Measurements from ENCODE around the gene EPB41. TPM values are rescaled to one million over a fixed set of nuclear protein-coding genes. Genes with fewer than 3 reads are reported as not detected.

Gene EPB41
- total and polyA plus RNA-seq, 2 of the 8 experiments (the other 6 are each of a cell fraction or from before 2014, with no cell fraction given) = 36.7 to 109 TPM

- H2AK5ac ChIP-seq (ENCODE audit: low read depth, low read length) = no peak overlapping the region
- POLR2A ChIA-PET (ENCODE audit: partially characterized antibody) = interaction anchor here (0.9 kb wide), 1 partner anchor 11 kb away, joined by 4 read pairs; no protein-coding TSS in a partner anchor
- H2AFZ ChIP-seq (ENCODE audit: low read length) = no peak overlapping the region
- H3K79me2 ChIP-seq (ENCODE audit: control insufficient read depth in 1 of 2, insufficient read depth in 2 of 2, low read length in 2 of 2) = no peaks in the 10 kb centered on the region
- H2BK15ac ChIP-seq (ENCODE audit: low read length) = no peak overlapping the region
- no peaks in the 10 kb centered on the region for H4K20me1 ChIP-seq (replicated peaks in 1 of 2; ENCODE audit: control insufficient read depth in 1 of 2, insufficient read depth in 2 of 2, low read length in 2 of 2)
- no peak overlapping the region for H3K4ac ChIP-seq (replicated peaks; ENCODE audit: insufficient read length, low read depth, low read length)
- H3K27ac ChIP-seq (ENCODE audit: low read depth, low read length) = no peak overlapping the region
- CTCF ChIA-PET (ENCODE audit: partially characterized antibody) = interaction anchor here (0.6 to 2.4 kb wide), 4 partner anchors 15 to 1032 kb away, joined by 3 to 11 read pairs (median 6); no protein-coding TSS in a partner anchor
- H2BK20ac ChIP-seq (ENCODE audit: low read length) = no peak overlapping the region
- H3K36me3 ChIP-seq (ENCODE audit: control insufficient read depth in 2 of 4, insufficient read depth in 4 of 4, low read length in 3 of 4) = no peaks in the 10 kb centered on the region
- no peak overlapping the region for H2BK120ac ChIP-seq (replicated peaks; ENCODE audit: low read depth, low read length)
- DNase-seq (ENCODE audit: low read depth in 1 of 2, low spot score in 2 of 2) (no peak), FAIRE-seq (no peak)
- H2BK5ac ChIP-seq (ENCODE audit: low read depth, low read length) = no peak overlapping the region
- WGBS, 2 experiments (ENCODE audit: extremely low coverage in 1 of 2, insufficient coverage in 1 of 2, insufficient read length in 1 of 2, insufficient replicate concordance in 2 of 2, low coverage in 1 of 2, low lambda C conversion rate in 2 of 2, missing lambda C conversion rate in 1 of 2) = 92% methylated on average over 2 of the region's 2 CpGs; no CpG with 5 or more reads in 1 of the 2 experiments
- H4K91ac ChIP-seq (replicated peaks; ENCODE audit: insufficient read length, low read length) = no peak overlapping the region
- no peaks in the 10 kb centered on the region for H3K27me3 ChIP-seq (replicated peaks in 1 of 4; ENCODE audit: control insufficient read depth in 3 of 4, extremely low read depth in 1 of 4, insufficient read depth in 3 of 4, low read length in 3 of 4)
- H2BK12ac ChIP-seq (ENCODE audit: low read depth, low read length) = no peak overlapping the region
- H4K8ac ChIP-seq (ENCODE audit: extremely low read depth, insufficient read depth, low read length) = no peak overlapping the region
- no peaks in the 10 kb centered on the region; the same call in 1 of the 2 replicates for H3K23me2 ChIP-seq (ENCODE audit: low read depth, low read length)
- H4K5ac ChIP-seq (ENCODE audit: insufficient read length, low read depth, low read length) = no peak overlapping the region
- H3K9ac ChIP-seq (replicated peaks in 1 of 4; ENCODE audit: extremely low read depth in 1 of 4, low read depth in 3 of 4, low read length in 3 of 4) = no peak overlapping the region
- no peak overlapping the region for H3K4me3 ChIP-seq (ENCODE audit: extremely low read depth in 1 of 4, insufficient read depth in 2 of 4, low read depth in 3 of 4, low read length in 4 of 4)
- H3K23ac ChIP-seq (ENCODE audit: insufficient read length) = no peak overlapping the region
- no peak overlapping the region for H3K18ac ChIP-seq (ENCODE audit: extremely low read depth, low read length)
- H3K9me3 ChIP-seq (ENCODE audit: insufficient read depth in 2 of 2, low read depth in 1 of 2, low read length in 1 of 2) = no peaks in the 10 kb centered on the region
- H3K56ac ChIP-seq (replicated peaks; ENCODE audit: insufficient read length, low read depth, low read length) = no peak overlapping the region
- H3K4me2 ChIP-seq (ENCODE audit: insufficient read depth in 1 of 2, low read depth in 2 of 2, low read length in 2 of 2) = no peak overlapping the region
- H3K4me1 ChIP-seq (replicated peaks in 1 of 4; ENCODE audit: control insufficient read depth in 3 of 4, insufficient read depth in 4 of 4, low read length in 3 of 4) = peaks cover 3 to 7% (median 5%) of the 10 kb centered on the region in 4 experiments; a peak in 3 of 7 replicates
- H3K79me1 ChIP-seq (ENCODE audit: low read depth, low read length) = no peaks in the 10 kb centered on the region; the same call in 1 of the 2 replicates
- H3K14ac ChIP-seq (ENCODE audit: insufficient read length) = no peak overlapping the region
Measured at GRCh38 chr1:28909198-28909597, 5.2 kb upstream of the EPB41 start.
